Measurements from ENCODE around the gene RUFY3.

RUFY3 gene

GRCh38 chr4:70704215-70704930 is 17.4 kb upstream of the RUFY3 start:
- H3K36me3 ChIP-seq (ENCODE audit: control insufficient read depth, insufficient read depth, low read length), result no peaks in the 10 kb centered on the region
- peak overlapping the region; percentile 83 for H3K27ac ChIP-seq (ENCODE audit: insufficient read depth, low read length, poor library complexity, severe bottlenecking)
- H3K4me1 ChIP-seq (ENCODE audit: control insufficient read depth, insufficient read depth, low read length, poor library complexity, severe bottlenecking), result peaks cover 11% of the 10 kb centered on the region
- no peaks in the 10 kb centered on the region for H3K27me3 ChIP-seq (replicated peaks; ENCODE audit: control insufficient read depth, insufficient read depth, low read length, poor library complexity, severe bottlenecking)
- H3K9me3 ChIP-seq (ENCODE audit: control insufficient read depth, low read length), result no peaks in the 10 kb centered on the region
- H3K4me3 ChIP-seq (ENCODE audit: insufficient read depth, low read depth, low read length, poor library complexity, severe bottlenecking), result peak overlapping the region; percentile 75
- DNase-seq, result peak; percentile 53 to 62 (median 57)

DNA sequence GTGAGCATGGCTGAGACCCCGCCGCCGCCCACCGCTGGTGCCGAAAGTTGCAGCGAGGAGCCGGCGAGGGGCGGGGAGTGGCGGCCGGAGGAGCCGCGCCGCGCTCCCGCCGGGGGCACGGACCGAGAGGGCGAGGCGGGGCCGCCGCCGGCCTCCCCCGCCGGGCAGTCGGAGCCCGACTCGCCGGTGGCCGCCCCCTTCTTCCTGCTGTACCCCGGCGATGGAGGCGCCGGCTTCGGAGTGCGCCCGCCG is 16.9 kb upstream of the RUFY3 start:
- peak in 1 of 3 donors; percentile 17 for DNase-seq
- peak overlapping the region; percentile 83 for H3K27ac ChIP-seq (ENCODE audit: insufficient read depth, low read length, poor library complexity, severe bottlenecking)

GRCh38 chr4:70705183-70706043 is 16.4 kb upstream of the RUFY3 start:
- H3K36me3 ChIP-seq (ENCODE audit: control insufficient read depth, insufficient read depth, low read length), result no peaks in the 10 kb centered on the region
- no peaks in the 10 kb centered on the region for H3K27me3 ChIP-seq (replicated peaks; ENCODE audit: control insufficient read depth, insufficient read depth, low read length, poor library complexity, severe bottlenecking)
- no peaks in the 10 kb centered on the region for H3K9me3 ChIP-seq (ENCODE audit: control insufficient read depth, low read length)
- H3K27ac ChIP-seq (ENCODE audit: insufficient read depth, low read length, poor library complexity, severe bottlenecking), result peak overlapping the region; percentile 83
- peak overlapping the region; percentile 75 for H3K4me3 ChIP-seq (ENCODE audit: insufficient read depth, low read depth, low read length, poor library complexity, severe bottlenecking)
- DNase-seq, result peak; percentile 56 to 70 (median 65)
- H3K4me1 ChIP-seq (ENCODE audit: control insufficient read depth, insufficient read depth, low read length, poor library complexity, severe bottlenecking), result peaks cover 11% of the 10 kb centered on the region

More for the DNA sequence above, 16.9 kb upstream of the RUFY3 start:
- Histone ChIP-seq H3K9me3 (ENCODE audit: control insufficient read depth, low read length) (no peaks in the 10 kb centered on the region), H3K27me3 (replicated peaks; ENCODE audit: control insufficient read depth, insufficient read depth, low read length, poor library complexity, severe bottlenecking) (no peaks in the 10 kb centered on the region), H3K4me3 (ENCODE audit: insufficient read depth, low read depth, low read length, poor library complexity, severe bottlenecking) (peak overlapping the region; percentile 75), H3K36me3 (ENCODE audit: control insufficient read depth, insufficient read depth, low read length) (no peaks in the 10 kb centered on the region), H3K4me1 (ENCODE audit: control insufficient read depth, insufficient read depth, low read length, poor library complexity, severe bottlenecking) (peaks cover 11% of the 10 kb centered on the region)

GRCh38 chr4:70706044-70706461 is 15.7 kb upstream of the RUFY3 start:
- Histone ChIP-seq H3K27me3 (replicated peaks; ENCODE audit: control insufficient read depth, insufficient read depth, low read length, poor library complexity, severe bottlenecking) (no peaks in the 10 kb centered on the region), H3K4me3 (ENCODE audit: insufficient read depth, low read depth, low read length, poor library complexity, severe bottlenecking) (peak overlapping the region; percentile 75), H3K9me3 (ENCODE audit: control insufficient read depth, low read length) (no peaks in the 10 kb centered on the region), H3K4me1 (ENCODE audit: control insufficient read depth, insufficient read depth, low read length, poor library complexity, severe bottlenecking) (peaks cover 11% of the 10 kb centered on the region), H3K27ac (ENCODE audit: insufficient read depth, low read length, poor library complexity, severe bottlenecking) (peak overlapping the region; percentile 83), H3K36me3 (ENCODE audit: control insufficient read depth, insufficient read depth, low read length) (no peaks in the 10 kb centered on the region)
- no peak for DNase-seq

DNA sequence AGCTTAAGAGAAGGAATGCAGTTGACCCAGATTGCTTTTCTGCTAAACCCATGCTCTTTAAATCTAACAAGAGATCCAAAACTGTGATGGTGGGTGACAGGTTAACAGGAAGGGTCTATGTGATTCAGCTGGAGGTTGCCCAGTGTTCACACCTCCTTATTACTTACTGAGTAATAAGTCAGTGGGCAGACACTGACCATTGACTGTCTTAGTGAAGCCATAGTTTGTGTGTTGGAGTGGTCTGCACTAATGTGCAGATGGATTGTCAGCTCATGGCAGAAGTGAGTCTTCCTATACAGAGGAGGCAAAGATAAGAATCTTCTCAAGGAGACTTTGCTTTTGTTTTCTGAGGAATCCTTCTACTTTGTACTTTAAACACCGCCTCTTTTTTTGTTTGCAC is 15.2 kb upstream of the RUFY3 start:
- H3K27ac ChIP-seq (ENCODE audit: insufficient read depth, low read length, poor library complexity, severe bottlenecking), result peak overlapping the region; percentile 83
- H3K4me1 ChIP-seq (ENCODE audit: control insufficient read depth, insufficient read depth, low read length, poor library complexity, severe bottlenecking), result peaks cover 11% of the 10 kb centered on the region
- no peak for DNase-seq
- no peaks in the 10 kb centered on the region for H3K36me3 ChIP-seq (ENCODE audit: control insufficient read depth, insufficient read depth, low read length)
- no peaks in the 10 kb centered on the region for H3K9me3 ChIP-seq (ENCODE audit: control insufficient read depth, low read length)
- H3K4me3 ChIP-seq (ENCODE audit: insufficient read depth, low read depth, low read length, poor library complexity, severe bottlenecking), result peak overlapping the region; percentile 75
- H3K27me3 ChIP-seq (replicated peaks; ENCODE audit: control insufficient read depth, insufficient read depth, low read length, poor library complexity, severe bottlenecking), result no peaks in the 10 kb centered on the region

GRCh38 chr4:70709611-70710205 is 12.1 kb upstream of the RUFY3 start:
- no peaks in the 10 kb centered on the region for H3K36me3 ChIP-seq (ENCODE audit: control insufficient read depth, insufficient read depth, low read length)
- no peak for DNase-seq
- no peak overlapping the region for H3K27ac ChIP-seq (ENCODE audit: insufficient read depth, low read length, poor library complexity, severe bottlenecking)
- no peak overlapping the region for H3K4me3 ChIP-seq (ENCODE audit: insufficient read depth, low read depth, low read length, poor library complexity, severe bottlenecking)
- H3K27me3 ChIP-seq (replicated peaks; ENCODE audit: control insufficient read depth, insufficient read depth, low read length, poor library complexity, severe bottlenecking), result no peaks in the 10 kb centered on the region
- H3K9me3 ChIP-seq (ENCODE audit: control insufficient read depth, low read length), result no peaks in the 10 kb centered on the region
- peaks cover 11% of the 10 kb centered on the region for H3K4me1 ChIP-seq (ENCODE audit: control insufficient read depth, insufficient read depth, low read length, poor library complexity, severe bottlenecking)

- Histone ChIP-seq H3K27me3 (replicated peaks; ENCODE audit: control insufficient read depth, insufficient read depth, low read length, poor library complexity, severe bottlenecking) (no peaks in the 10 kb centered on the region), H3K4me3 (ENCODE audit: insufficient read depth, low read depth, low read length, poor library complexity, severe bottlenecking) (no peak overlapping the region), H3K36me3 (ENCODE audit: control insufficient read depth, insufficient read depth, low read length) (no peaks in the 10 kb centered on the region), H3K9me3 (ENCODE audit: control insufficient read depth, low read length) (no peaks in the 10 kb centered on the region), H3K27ac (ENCODE audit: insufficient read depth, low read length, poor library complexity, severe bottlenecking) (no peak overlapping the region), H3K4me1 (ENCODE audit: control insufficient read depth, insufficient read depth, low read length, poor library complexity, severe bottlenecking) (peaks cover 2% of the 10 kb centered on the region)
- DNase-seq, result no peak
Observed at GRCh38 chr4:70711599-70711998, 10.2 kb upstream of the RUFY3 start.

- Histone ChIP-seq H3K4me3 (ENCODE audit: insufficient read depth, low read depth, low read length, poor library complexity, severe bottlenecking) (no peak overlapping the region), H3K4me1 (ENCODE audit: control insufficient read depth, insufficient read depth, low read length, poor library complexity, severe bottlenecking) (no peaks in the 10 kb centered on the region), H3K9me3 (ENCODE audit: control insufficient read depth, low read length) (no peaks in the 10 kb centered on the region), H3K27me3 (replicated peaks; ENCODE audit: control insufficient read depth, insufficient read depth, low read length, poor library complexity, severe bottlenecking) (no peaks in the 10 kb centered on the region), H3K27ac (ENCODE audit: insufficient read depth, low read length, poor library complexity, severe bottlenecking) (no peak overlapping the region), H3K36me3 (ENCODE audit: control insufficient read depth, insufficient read depth, low read length) (no peaks in the 10 kb centered on the region)
- no peak for DNase-seq
Observed at GRCh38 chr4:70712150-70712549, 9.6 kb upstream of the RUFY3 start.

DNA sequence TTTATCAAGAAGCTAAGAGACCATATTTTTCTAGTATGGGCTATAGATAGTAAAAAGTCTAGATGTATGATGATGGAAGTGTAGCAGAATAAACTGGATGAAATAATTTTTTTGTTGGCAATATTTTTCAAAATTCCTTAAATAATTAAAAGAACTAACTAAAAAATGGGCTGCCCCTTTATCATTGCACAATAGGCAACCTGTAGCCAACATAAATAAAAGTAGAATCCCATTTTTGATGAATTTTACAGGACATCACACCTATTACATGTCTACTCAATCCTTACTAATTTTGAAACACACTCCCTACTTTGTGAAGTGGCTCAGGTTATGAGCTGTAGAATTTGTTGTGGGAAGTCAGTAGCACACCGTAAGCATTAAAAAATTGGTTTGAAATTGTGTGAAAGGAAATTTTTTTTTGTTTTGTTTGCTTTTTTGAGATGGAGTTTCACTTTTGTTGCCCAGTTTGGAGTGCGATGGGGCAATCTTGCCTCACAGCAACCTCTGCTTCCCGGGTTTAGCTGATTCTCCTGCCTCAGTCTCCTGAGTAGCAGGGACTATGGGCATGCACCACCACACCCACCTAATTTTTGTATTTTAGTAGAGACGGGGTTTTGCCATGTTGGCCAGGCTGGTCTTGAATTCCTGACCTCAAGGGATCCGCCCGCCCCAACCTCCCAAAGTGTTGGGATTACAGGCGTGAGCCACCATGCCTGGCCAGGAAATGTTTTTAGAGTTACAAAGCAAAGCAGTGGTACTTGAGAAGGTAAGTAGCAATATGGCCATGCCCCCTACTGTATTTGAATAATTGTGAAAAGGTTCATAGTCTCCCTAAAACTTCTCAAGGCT is 8.9 kb upstream of the RUFY3 start:
- H3K27ac ChIP-seq (ENCODE audit: insufficient read depth, low read length, poor library complexity, severe bottlenecking), result no peak overlapping the region
- no peaks in the 10 kb centered on the region for H3K27me3 ChIP-seq (replicated peaks; ENCODE audit: control insufficient read depth, insufficient read depth, low read length, poor library complexity, severe bottlenecking)
- DNase-seq, result no peak
- no peak overlapping the region for H3K4me3 ChIP-seq (ENCODE audit: insufficient read depth, low read depth, low read length, poor library complexity, severe bottlenecking)
- H3K9me3 ChIP-seq (ENCODE audit: control insufficient read depth, low read length), result no peaks in the 10 kb centered on the region
- no peaks in the 10 kb centered on the region for H3K36me3 ChIP-seq (ENCODE audit: control insufficient read depth, insufficient read depth, low read length)
- no peaks in the 10 kb centered on the region for H3K4me1 ChIP-seq (ENCODE audit: control insufficient read depth, insufficient read depth, low read length, poor library complexity, severe bottlenecking)
